HG03060 (cell line): Measurements from ENCODE around the gene INO80E.
"Not testable (repeated sequence)": the region's sequence is repeated elsewhere in the genome, so short reads cannot be mapped to it uniquely, and the experiment has no call there.

Experiments
- ATAC-seq: cut with Tn5 transposase; IDR thresholded peaks from one replicate; pipeline ENCODE4 v1.9.1; 2021; ENCODE audit warnings: low read depth, moderate number of reproducible peaks; ENCODE audit not compliant: unreplicated experiment

Gene INO80E, protein sequence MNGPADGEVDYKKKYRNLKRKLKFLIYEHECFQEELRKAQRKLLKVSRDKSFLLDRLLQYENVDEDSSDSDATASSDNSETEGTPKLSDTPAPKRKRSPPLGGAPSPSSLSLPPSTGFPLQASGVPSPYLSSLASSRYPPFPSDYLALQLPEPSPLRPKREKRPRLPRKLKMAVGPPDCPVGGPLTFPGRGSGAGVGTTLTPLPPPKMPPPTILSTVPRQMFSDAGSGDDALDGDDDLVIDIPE

DNA sequence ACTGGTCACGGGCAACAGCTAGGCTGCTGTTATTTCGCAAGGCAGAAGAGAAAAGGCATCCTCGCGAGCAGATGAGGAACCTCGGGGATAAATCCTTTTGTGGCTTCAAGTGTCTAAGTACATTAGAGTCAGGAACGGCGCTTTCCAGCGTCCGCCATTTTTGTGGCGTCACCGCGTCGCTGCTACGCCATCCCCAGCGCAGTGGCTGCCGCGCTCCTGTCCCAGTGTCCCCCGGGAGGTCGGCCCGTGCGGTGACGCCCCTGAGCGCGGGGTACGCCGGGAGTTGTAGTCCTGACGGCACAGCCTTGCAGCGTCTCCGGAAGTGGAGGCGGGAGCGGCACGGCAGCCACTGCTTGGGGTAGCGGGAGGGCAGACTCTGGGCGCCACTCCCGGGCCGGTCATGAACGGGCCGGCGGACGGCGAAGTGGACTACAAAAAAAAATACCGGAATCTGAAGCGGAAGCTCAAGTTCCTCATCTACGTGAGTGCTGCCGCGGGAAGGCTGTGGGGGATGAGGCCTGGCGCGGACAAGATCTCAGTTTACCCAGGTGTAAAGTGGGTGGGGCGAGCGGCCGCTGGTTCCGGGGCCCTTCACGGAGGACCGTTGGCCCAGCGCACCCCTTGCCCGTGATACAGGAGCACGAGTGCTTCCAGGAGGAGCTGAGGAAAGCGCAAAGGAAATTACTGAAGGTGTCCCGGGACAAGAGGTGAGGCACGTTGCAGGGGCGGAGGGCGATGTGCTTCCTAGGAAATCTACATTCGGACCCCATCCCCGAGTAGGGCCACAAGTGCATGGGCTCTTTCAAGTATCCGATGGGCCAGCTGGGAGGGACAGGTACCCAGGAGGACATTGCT is at the start of gene INO80E:
TSS of gene INO80E (plus strand) at position 331 of the 855 bp plus-strand sequence. CDS start at position 401, 70 bp downstream.
- ATAC-seq: peak; percentile 72

DNA sequence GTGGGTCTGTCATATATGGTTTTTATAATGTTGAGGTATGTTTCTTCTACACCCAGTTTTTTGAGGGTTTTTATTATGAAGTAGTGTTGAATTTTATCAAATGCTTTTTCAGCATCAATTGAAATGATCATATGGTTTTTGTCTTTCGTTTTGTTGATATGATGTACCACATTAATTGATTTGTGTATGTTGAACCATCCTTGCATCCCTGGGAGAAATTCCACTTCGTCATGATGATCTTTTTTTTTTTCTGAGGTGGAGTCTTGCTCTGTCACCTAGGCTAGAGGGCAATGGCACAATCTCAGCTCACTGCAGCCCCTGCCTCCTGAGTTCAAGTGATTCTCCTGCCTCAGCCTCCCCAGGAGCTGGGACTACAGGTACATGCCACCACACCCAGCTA is 48.1 kb upstream of the INO80E start:
- ATAC-seq: no peak

DNA sequence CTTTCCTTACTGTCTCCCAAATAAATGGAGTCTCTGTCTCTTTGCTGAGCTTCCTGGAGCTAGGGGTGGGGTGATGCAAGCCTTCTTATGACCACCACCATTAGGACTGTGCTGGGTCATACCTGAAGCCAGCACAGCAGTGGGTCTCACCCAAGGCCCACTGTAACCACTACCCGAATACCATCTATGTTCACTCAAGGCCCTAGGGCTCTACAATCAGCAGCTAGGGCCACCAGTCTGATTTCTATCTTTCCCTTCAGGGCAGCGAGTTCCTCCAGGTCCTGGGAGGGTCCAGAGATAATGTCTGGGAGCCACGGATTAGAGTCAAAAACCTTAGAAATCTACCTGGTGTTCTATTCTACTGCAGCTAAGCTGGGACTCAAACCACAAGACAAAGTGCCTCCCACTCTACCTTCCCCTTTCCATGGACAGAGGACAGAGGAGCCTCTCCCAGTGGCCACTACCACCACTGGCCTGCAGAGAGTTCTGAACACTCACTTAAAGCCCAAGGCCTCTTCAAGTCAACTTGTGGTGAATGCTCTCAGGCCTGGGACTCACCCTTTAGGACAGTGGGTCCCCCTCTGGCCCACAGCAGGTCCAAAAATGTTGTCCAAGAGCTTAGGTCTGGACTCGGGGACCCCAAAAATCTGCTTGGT is 45.1 kb upstream of the INO80E start:
- no peak for ATAC-seq

DNA sequence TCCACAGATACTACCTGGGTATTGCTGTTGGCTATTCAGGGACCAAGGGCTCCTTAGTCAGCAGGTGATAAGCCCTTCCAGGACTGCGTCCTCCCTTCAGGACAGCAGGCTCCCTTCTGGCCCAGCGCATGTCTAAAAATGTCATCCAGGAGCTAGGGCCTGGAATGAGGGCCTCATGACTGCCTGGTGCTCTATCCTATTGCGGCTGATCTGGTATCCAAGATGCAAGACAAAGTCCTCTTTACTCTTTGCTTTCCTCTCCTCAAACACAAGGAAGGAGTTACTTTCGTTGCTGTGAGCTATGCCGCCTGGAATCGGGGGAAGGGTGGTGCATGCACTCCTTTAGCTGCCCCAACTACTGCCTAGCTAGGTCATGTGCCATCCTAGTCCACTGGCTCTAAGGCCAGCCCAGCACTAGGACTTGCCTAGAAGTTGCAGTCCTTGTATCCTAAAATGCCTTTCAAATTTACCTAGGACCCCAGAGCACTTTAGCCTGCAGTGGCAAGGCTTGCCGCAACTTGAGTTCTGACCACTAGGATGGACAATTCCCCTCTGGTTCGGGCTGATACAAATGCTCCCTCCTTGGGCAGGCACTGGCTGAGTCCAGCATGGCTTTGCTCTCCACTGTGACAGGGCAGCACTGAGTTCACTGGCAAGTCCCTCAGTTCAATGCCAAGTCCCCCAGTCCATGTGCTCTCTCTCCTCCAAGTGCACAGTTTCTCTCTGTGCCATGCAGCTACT is 44.2 kb upstream of the INO80E start:
- ATAC-seq: no peak

DNA sequence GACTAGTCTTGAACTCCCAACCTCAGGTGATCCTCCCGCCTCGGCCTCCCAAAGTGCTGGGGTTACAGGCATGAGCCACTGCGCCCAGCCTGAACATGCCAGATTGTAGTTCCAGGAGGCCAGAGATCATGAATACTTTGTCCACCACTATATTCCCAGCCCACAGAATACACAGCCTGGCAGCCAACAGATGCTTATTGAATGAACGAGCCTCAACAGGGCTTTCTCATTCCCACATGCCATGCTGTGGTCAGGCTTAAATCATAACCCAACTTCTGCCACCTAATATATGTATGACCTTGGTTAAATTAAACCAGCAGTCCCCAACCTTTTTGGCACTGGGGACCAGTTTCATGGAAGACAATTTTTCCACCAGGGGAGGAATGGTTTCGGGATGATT is 37.3 kb upstream of the INO80E start:
- ATAC-seq: no peak

DNA sequence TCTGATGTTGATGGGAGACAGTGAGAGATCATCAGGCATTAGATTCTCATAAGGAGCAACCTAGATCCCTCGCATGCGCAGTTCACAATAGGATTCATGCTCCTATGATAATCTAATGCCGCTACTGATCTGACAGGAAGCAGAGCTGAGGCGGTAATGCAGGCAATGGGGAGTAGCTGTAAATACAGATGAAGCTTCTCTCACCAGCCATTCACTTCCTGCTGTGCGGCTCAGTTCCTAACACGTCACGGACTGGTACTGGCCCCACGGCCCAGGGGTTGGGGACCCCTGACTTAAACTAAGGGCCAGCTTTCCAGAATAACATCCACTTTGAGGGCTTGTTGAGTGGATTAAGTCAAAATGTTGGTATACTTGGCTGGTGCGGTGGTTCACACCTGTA is 36.7 kb upstream of the INO80E start:
- no peak for ATAC-seq

DNA sequence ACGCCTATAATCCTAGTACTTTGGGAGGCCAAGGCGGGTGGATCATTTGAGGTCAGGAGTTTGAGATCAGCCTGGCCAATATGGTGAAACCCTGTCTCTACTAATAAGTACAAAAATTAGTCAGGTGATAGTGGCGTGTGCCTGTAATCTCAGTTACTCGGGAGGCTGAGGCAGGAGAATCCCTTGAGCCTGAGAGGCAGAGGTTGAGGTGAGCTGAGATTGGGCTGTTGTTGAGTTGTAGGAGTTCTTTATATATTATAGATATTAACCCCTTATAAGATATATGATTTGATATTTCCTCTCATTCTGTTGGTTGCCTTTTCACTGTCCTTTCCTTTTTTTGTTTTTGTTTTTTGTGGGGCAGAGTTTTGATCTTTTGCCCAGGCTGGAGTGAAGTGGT is 36.2 kb upstream of the INO80E start:
- not testable (repeated sequence) for ATAC-seq

DNA sequence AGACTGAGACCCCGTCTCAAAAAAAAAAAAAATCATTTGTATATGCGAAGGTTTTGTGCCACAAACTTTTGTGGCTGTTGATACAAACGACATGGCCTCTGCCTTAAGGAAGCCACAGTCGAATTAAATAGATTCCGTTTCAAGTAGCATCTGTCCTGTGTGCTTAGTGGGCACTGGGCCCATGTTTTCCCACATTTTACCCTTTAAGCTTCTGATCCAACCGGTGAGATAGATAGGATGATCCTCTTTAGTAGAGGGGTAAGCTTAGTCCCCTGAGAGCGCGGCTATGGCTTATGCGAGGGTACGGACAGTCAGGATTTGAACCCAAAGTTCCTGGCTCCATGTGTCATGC is 34.9 kb upstream of the INO80E start:
- ATAC-seq: no peak

DNA sequence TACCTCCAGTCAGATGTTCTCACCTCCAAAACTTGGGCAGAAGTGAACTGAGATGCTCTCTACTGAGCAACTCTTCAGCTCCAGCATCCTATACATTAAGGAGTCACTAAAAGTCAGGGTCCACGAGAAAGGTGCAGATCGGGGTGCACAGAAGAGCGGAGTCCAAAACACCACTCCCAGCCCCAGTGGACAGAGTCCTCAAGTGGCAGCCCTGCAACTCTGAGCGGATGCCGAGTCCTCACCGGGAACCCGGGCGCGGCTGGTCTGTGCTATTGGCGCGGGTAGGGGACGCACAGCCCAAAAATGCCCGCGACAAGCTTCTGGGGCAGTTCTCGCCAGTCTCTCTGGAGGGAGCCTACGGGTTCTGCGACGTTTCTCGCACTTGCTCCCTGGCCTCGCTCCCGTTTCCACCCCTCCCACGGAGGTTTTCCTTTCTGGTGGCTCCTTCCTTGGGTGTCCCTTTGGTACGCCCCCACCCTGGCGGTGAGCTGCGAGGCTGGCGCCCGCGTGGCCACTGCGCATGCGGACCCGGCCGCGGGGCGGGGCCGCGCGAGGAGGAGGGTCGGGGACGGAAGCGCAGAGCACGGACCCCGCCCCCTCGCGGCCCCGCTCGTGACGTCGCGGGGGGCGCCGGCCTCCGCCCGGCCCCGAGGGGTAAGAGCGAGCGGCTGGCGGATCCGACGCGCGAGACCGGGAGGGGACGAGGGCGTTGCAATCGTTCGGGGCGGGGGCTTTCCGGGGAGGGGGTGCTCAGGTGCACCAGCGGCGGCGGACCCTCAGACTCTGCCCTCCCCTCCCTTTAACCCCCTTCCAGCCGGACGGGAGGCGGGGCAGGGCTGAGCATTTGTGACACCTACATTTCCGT is 34.3 kb upstream of the INO80E start, which contains the start of gene TMEM219:
TSS of gene TMEM219 (plus strand) at position 601 of the 865 bp plus-strand sequence. CDS start 1,065 bp downstream, outside the sequence.
- no peak for ATAC-seq

DNA sequence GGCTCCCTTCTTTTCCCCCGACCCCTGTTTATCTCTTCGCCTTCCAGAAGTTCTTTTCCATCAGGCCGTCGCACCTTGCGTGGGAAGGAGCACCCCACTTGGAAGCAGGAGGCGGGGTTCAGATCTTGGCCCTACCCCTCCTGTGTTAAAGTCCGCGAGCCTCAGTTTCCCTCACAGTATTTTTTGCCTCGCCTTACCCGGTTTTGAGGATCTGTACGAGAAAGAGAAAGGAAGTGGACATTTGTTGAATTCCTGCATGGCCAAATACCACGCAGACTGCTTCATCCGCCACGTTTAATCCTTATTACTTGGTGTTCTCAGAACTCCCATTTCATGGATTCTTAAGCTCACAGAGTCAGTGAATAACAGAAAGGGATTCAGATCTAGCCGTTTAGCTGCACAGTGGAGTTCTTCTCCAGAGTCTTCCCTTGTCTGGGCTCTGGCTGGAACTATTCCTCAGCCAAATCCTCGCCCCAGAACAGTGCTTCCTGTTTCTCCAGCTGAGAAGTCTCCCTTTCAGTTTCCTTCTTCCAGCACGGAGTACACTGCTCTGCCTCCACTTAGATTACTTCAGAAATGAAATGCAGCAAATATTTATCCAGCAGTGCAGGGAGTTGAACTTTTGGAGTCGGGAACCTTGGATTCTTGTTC is 33.6 kb upstream of the INO80E start:
- no peak for ATAC-seq

DNA sequence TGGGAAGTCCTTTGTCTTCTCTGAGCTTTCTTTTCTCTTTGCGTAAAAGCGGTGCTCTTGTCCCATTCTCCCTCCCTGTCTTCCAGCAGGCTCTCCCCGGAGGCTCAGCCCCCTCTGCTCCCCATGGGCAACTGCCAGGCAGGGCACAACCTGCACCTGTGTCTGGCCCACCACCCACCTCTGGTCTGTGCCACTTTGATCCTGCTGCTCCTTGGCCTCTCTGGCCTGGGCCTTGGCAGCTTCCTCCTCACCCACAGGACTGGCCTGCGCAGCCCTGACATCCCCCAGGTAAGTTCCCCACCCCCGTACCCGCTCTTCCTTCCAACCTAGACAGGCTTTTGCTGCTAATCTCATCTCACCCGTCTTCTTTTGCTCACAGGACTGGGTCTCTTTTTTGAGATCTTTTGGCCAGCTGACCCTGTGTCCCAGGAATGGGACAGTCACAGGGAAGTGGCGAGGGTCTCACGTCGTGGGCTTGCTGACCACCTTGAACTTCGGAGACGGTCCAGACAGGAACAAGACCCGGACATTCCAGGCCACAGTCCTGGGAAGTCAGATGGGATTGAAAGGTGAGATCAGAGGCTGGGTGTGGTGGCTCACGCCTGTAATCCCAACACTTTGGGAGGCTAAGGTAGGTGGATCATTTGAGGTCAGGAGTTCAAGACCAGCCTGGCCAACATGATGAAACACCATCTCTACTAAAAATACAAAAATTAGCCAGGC is 32.9 kb upstream of the INO80E start:
- ATAC-seq: no peak

DNA sequence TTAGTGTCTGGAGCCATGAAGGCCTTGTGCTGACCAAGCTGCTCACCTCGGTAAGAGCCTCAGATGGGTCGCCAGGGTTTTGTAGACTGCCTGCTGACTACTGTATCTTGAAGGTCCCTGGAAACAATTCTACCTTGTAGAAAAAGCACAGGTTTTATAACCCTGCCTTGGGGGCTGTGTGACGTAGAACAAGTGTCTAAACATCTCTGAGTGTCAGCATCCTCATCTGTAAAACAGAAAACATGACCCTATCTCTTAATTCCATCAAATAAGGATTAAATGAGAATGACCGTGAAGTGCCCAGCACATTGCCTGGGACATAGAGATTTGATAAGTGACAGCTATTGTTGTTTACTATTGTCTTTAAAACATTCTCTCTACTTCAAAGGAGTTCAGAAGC is 27.8 kb upstream of the INO80E start:
- ATAC-seq: no peak

DNA sequence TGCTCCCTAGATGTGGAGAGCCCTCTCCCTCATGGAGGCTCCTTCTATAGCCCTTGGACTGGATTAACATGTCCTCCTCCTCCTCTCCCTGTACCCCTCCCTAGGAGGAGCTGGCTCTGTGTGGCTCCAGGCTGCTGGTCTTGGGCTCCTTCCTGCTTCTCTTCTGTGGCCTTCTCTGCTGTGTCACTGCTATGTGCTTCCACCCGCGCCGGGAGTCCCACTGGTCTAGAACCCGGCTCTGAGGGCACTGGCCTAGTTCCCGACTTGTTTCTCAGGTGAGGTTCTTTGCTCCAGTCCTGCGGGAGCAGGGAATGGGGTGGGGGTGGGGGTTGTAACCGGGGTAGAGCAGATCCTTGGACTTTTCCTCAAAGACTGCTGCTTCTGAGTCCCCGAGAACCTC is 24.7 kb upstream of the INO80E start:
- ATAC-seq: no peak

DNA sequence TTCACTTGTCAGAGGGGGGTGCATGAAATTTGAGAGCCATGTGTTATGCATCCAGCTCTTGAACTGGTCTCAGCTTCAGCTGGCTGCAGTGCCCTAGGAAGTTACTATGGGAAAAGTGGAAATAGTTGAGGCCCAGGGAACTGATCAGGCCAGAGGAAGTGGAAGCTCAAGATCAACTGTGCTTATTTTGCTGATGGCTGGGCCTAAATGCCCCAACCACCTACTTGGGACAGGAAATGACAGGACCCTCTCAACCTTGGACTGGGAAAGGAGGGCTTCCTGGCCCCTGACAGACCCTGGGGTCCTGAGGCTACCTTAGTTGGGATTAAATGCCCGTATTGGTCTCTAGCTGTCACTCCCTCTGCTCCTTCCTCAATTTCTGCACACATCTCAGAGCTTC is 23.5 kb upstream of the INO80E start:
- no peak for ATAC-seq

DNA sequence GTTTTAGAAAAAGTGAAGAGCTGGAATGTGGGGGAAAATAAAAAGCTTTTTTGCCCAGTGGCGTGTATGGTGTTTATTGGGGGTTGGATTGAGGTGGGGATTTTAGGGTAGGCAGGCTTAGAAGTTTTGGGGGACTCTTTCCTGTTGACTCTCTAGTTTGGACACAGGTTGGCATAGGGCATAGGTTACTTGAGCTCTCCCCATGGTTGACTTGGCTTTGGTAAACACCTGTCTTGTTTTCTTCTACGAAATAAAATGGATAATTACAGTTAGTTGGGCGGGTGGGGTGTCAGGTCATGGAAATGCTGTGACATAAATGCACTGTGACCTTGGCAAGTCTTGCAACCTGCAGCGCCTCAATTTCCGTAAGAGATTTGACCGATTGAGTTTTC is 23.1 kb upstream of the INO80E start:
- no peak for ATAC-seq

DNA sequence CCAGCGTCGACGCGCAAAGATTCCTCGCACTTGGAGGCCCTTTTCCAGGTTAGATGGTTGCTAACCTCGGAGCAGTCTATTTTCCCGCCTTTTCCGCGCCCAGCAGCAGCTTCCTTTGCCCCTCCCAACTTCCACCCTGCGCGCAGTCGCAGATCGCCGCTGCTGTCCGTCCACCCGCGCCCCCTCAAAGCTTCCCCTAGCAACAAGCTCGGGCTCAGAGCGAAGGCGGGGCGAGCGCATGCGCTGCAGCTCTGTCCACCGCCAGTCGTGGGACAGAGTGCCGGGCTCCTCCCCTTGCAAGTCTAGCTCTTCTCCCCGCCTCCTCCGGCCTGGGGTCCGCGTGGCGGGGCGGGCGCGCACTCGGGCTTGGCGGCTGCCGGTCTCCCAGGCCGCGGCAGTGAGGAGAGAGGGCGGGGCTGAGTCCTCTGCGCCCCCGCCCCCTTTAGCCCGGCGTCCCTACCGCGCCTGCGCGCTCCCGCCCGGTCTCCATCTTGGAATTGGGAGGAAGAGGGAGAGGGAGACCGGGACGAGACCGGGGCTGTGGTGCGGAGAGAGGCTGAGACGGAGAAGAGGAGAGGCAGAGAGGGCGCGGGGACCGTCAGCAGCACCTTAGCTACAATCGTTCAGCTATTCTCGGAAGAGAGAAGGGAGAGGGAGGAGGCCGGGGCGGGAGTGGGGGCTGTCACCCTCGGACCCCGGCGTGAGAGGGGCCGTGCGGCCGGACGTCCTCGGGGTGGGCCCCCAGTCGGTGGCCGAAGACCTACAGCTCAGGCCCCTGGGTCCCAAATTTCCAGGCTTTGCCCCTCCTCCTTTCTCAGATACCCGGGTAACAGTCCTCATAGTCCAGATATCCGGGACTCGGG is 22.4 kb upstream of the INO80E start, which contains the start of gene TAOK2:
TSS of gene TAOK2 (plus strand) at position 485 of the 863 bp plus-strand sequence. CDS start 3,905 bp downstream, outside the sequence.
- ATAC-seq: peak; percentile 76

DNA sequence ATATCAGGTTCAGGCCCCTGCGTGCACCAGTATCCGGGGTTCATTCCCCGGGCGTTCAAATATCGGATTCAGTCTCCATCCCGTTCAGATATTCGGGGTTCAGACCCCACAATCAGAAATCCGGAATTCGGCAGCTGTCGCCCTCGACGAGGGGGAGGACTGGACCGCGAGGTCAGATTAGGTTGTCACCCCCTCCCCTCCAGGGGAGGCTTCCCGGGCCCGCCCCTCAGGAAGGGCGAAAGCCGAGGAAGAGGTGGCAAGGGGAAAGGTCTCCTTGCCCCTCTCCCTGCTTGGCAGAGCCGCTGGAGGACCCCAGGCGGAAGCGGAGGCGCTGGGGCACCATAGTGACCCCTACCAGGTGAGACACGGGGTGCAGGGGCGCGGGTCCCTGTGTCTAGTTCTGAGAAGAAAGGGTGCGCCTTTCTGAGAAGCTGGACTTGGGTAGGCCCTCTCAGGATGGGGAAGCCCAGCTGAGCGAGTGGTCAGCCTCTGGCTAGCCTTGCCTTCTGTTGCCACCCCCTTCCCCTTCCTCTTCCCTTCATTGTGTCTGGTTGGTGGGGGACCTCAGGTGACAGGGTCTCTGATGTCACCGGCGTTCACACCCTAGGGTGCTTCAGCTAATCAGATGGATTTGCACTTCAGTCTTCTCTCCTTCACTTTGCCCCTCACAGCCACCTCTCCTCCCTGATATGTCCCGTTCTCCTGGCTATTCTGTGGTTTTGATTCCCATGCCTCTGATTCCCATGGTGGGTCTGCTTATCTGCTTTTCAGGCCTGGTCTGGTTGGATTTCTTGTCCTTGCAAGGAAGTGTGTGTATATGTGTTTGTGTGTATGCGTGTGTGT is 21.5 kb upstream of the INO80E start:
- ATAC-seq: no peak
